Activated CD4-positive, alpha-beta T cell treated with anti-CD3 and anti-CD28 coated beads for 1 hour (primary cell): ENCODE results near the gene MAP3K10.
A peak's percentile ranks its signal among the peaks of the same experiment; 100 is the strongest.
"Not testable (repeated sequence)": the region's sequence is repeated elsewhere in the genome, so short reads cannot be mapped to it uniquely, and the experiment has no call there.

Experiments used
- DNase-seq: peaks from one replicate; pipeline ENCODE4 v3.0.0-alpha.2; 2020

The MAP3K10 gene

GRCh38 chr19:40217934-40218890, 27.0 kb downstream of the MAP3K10 start, which contains the start of gene TTC9B:
Gene TTC9B, minus strand, starts transcription at chr19:40218384. Its CDS starts 3 bp downstream, at chr19:40218381.
- DNase-seq, result no peak

DNA sequence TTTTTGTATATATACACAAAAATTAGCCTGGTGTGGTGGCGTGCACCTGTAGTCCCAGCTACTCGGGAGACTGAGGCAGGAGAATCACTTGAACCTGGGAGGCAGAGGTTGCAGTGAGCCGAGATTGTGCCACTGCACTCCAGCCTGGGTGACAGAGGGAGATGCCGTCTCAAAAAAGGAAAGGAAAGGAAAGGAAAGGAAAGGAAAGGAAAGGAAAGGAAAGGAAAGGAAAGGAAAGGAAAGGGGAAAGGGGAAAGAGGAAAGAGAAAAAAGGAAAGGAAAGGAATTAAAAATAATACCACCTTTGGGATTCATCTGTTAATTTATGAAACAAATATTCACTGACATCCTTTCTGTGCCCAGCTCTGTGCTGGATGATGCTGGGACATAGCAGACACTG, 27.8 kb downstream of the MAP3K10 start:
- not testable (repeated sequence) for DNase-seq

- no peak for DNase-seq
Observed at GRCh38 chr19:40219721-40220276, 28.6 kb downstream of the MAP3K10 start.

GRCh38 chr19:40220674-40221073, 29.4 kb downstream of the MAP3K10 start:
- no peak for DNase-seq

DNA sequence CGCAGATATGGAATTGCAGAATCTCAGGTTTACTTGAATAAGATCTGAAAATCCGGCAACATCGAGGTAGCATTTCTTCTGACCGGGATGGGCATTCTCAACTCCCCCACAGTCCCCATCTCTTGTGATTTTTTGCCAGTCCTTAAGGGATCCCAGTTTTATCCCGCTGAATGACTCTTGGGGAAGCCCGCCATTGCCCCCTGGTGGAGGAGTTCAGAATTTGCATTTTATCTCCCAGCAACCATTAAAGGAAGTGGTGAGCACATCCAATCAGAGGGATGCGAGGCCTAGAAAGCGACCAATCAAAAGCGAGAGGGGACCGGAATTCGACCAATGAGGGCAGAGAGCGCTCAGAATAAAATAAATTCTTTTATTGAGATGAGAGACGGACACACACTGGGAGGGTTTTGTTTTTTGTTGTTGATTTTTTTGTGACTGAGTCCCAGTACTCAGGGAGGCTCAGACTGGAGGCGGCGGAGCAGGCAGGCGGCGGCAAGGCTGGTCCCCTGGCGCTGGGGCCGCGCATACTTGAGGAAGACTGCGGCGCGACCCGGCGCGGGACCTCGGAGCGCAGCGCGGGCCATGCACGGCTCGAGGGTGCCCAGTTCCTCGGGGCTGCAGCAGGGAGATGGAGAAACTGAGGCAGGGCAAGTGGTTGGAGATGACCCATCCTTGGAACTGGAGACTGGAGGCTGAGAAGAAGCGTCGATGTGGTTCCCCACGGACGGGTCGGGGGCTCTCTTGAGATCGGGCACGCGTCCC, 30.8 kb downstream of the MAP3K10 start:
- peak; percentile 53 for DNase-seq

GRCh38 chr19:40223135-40223822, 32.1 kb downstream of the MAP3K10 start:
- DNase-seq, result peak; percentile 19

- DNase-seq, result no peak
Observed at GRCh38 chr19:40224342-40225150, 33.3 kb downstream of the MAP3K10 start.

DNA sequence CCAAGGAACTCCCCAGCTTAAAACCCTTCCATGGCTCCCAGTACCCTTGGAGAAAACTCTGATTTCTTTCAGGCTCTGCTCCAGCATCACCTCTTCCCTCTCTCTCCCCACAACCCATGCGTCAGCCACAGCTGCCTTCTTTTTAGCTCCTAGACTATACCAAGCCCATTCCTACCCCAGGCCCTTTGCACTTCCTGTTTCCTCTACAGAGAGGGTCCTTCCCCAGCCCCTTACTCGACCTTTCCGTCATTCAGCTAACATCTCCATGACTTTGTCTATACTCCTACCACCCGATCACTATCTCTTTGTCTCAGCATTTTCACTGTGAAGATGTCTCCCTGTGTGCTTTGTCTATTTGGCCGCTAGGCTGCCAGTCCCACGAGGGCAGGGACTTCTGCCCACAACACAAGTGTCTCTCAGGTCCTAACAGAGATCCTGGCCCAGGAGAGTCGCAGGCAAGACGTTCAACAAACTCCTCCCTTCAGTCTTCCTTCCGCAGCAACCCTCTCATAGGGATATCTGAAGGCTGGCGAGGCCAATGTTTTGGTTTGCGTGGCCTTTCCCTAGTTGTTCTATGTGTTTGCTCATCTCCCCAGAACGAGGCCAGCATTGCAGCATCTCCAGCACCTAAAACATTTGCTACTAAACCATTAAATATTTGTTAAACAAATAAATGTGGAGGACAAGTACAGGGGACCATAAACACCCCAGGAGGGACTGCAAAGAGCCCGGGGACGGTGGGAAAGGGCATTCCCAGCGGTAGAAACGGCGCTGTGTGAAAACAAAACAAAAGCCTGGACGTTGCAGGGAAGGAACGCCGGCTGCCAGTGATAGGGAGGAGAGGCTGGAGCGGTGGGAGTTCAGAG, 34.4 kb downstream of the MAP3K10 start:
- no peak for DNase-seq

- no peak for DNase-seq
Observed at GRCh38 chr19:40228346-40228745, 37.1 kb downstream of the MAP3K10 start.

GRCh38 chr19:40228863-40229262, 37.6 kb downstream of the MAP3K10 start:
- no peak for DNase-seq

DNA sequence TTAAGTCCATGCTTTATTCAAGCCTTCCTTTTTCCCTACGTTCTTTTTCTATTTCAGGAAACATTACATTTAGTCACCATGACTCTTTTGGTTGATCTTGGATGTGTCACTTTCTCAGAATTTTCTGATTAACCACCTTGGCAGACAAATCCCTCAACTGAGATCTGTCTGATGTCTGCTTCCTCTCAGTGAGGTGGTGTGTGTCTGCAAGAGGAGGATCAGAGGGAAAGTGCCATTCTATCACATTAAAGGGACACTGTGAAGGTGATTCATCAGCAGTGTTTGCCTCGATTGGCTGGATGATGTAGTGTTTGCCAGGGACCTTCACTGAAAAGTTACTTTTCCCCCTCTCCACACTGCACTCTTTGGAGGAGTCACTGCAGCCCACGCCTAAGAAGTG, 38.3 kb downstream of the MAP3K10 start:
- DNase-seq, result no peak

DNA sequence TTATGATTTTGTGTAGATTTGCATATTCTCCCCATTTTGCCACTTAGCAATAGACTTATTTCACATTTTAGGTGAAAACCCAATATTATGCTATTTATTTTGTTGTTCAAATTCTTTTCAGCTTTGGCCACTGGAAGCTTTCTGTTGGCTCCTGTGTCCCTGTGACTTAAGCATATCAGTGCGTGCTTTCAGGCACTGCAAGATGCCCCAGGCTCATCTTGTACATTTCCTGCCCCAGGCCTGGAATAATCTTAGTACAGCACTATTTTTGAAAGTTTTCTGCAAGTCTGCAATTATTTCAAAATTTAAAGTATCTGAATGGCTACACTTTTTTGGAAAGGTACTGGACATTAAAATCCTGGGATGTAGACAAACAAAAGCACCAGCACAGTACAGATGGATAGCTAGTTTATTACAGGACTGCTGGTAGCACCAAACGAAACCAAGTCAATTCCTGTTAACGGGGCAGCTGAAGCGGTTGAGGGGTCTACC, 38.7 kb downstream of the MAP3K10 start:
- DNase-seq, result no peak

- DNase-seq, result no peak
Observed at GRCh38 chr19:40231057-40231456, 39.8 kb downstream of the MAP3K10 start.

DNA sequence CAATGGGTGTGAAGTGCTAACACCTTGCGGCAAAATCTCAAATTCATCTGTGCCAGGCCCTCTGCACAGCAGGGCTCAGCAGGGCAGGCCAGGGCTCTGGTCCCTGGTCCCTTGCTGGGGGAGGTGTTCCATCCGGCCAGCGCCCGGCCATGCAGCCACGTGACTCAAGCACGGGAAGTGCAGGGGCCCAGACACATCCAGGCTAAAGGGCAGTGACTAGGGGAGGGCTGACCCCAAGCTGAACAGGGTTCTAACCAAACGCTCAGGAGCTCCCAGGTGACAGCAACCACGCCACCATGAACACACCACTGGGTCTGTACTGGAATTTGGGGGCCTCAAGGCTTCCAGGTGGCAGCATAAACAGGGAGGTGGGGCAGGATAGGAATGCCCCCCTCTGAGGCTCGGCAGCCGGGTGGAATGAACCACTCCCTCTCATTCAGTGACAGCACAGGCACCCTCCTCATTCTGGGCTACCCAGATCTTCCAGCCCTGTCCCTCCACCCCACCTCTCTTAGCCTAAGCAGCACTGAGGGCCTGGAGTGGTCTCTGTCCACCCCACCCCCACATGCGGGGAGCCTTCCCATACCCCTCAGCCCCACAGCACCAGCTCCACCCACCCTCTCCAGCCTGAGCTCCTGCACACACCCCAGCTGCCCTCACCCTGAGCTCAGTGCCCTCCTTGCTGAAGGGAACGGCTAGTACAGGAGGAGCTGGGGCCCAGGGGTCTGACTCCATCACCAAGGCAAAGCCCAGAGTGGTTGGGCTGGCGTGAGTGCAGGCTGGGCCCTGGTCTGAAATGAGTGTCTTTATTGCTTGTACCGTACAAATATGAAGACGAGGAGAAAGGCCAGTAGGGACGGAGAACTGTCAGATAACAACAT, 40.6 kb downstream of the MAP3K10 start:
- DNase-seq, result no peak

DNA sequence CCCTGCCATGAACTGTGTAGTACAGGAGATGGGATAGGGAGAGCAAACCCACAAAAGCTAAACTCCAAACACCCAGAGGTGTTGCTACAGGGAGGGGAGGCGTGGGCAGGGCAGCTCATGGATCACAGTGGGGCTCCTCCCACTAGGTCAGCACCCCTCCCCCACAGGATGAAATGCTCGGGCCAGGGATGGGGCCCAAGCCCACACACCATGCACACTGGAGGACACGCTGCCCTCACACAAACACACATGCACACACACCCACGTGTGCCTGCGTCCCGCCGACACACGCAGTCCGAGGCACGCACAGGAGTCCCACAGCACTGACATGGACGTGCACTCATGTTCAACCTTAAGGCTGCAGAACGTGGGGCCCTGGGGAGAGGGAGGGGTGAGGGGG, 41.3 kb downstream of the MAP3K10 start:
- DNase-seq, result no peak

- DNase-seq, result no peak
Observed at GRCh38 chr19:40232949-40233810, 42.0 kb downstream of the MAP3K10 start.

DNA sequence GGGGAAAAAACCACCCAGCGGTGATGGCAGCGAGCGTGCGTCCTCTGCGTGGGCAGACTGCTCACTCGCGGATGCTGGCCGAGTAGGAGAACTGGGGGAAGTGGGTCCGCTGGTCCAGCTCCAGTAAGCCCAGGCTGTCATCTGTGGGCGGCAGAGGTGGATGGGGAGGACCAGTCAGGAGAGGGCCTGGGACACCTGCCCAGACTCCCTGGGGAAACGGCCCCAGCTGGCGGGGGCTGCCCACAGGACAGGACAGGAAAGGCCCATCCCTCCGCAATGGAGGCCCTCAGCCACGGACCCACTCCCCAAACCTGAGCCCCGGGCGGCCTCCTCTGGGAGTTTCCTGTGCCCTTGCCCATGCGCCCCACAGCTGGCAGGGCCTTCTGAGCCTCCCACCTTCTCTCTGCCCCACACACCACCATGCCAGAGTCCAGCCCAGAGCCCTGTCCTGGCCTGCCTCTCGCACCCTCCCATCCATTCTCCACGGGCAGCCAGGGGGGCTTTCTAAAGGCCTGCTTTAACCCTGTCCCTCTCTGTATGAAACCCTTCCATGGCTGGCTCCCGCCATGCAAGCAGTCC, 42.7 kb downstream of the MAP3K10 start:
- no peak for DNase-seq
